Adrenal gland (tissue), 12 donors: Measurements from ENCODE around the gene IGSF22. TPM values are rescaled to one million over a fixed set of nuclear protein-coding genes. Genes with fewer than 3 reads are reported as not detected.
A peak's percentile ranks its signal among the peaks of the same experiment; 100 is the strongest.

Experiments
- DNase-seq, 7 donors: peaks; one replicate each; pipeline ENCODE4 v3.0.0-alpha.2; 2019 to 2020
- H3K27ac ChIP-seq, 5 donors: fragments of 200-600 bp; sonication (generic) in 4 of 5; 1 replicate in 3 of 5; 2 replicates in 2 of 5; pipeline versions ENCODE4 v1.5.1 to v1.8.0; 2016 to 2020; ENCODE audit warnings: mild to moderate bottlenecking in 1 of 5
- H3K27me3 ChIP-seq: fragments of 200-600 bp; 2 replicates; pipeline ENCODE4 v1.8.0; 2021
- H3K36me3 ChIP-seq, 2 donors: fragments of 200-600 bp; replicated peaks in 1 of 2; 1 replicate in 1 of 2; 2 replicates in 1 of 2; pipeline versions ENCODE4 v1.5.1 to v1.8.0; 2018 to 2022
- H3K4me1 ChIP-seq, 2 donors: fragments of 200-600 bp; replicated peaks in 1 of 2; 1 replicate in 1 of 2; 2 replicates in 1 of 2; pipeline versions ENCODE4 v1.5.1 to v1.8.0; 2018 to 2021
- H3K4me3 ChIP-seq, 4 donors: fragments of 200-600 bp; sonication (generic) in 3 of 4; one replicate each; pipeline ENCODE4 v1.5.1; 2016 to 2018
- H3K9me3 ChIP-seq, 3 donors: fragments of 200-600 bp; sonication (generic) in 1 of 3; replicated peaks in 1 of 3; 1 replicate in 2 of 3; 2 replicates in 1 of 3; pipeline versions ENCODE4 v1.5.1 to v1.8.0; 2016 to 2021
- CTCF ChIP-seq, 6 experiments: fragments of 450-650 bp in 4 of 6; fragments of 200-600 bp in 2 of 6; sonication (generic) in 1 of 6; IDR thresholded peaks; 1 replicate in 5 of 6; 2 replicates in 1 of 6; pipeline versions ENCODE4 v1.5.1 to v1.8.0; 2016 to 2021; ENCODE audit warnings: antibody characterized with exemption in 6 of 6, mild to moderate bottlenecking in 2 of 6, moderate library complexity in 1 of 6
- POLR2A ChIP-seq, 2 donors: fragments of 450-650 bp; IDR thresholded peaks; one replicate each; pipeline ENCODE4 v1.6.1; 2017; ENCODE audit warnings: antibody characterized with exemption in 2 of 2, mild to moderate bottlenecking in 2 of 2, moderate library complexity in 1 of 2
- WGBS, 4 donors: extraction: QIAGEN DNeasy Blood & Tissue Kit in 2 of 4; methylation state at CpG; one replicate each; pipeline versions ENCODE4 v1.1.5 to v1.1.7; 2013 to 2017; 5-methylcytosine and 5-hydroxymethylcytosine counted together
- intact Hi-C, 2 donors: fragments of 100-400 bp; cut with DNase I; formaldehyde crosslinking; loops; one replicate each; pipeline versions ENCODE4 v1.14.1 to v1.15.0; 2022 to 2023
- polyA plus RNA-seq, 3 donors: library from polyadenylated mRNA; stranded (reverse); fragments of 200-250 nt in 2 of 3; fragments of 350-450 nt in 1 of 3; fragmentation: Illumina TruSeq in 1 of 3; extraction: RNeasy Lipid Tissue Mini Kit (QIAGEN cat#74804) in 1 of 3; gene quantifications; one replicate each; pipeline ENCODE4 v1.2.3, GENCODE V29; 2013 to 2014
- total RNA-seq, 9 donors: library from RNA; depleted of rRNA in 4 of 9; stranded (reverse); fragments of >200 nt in 4 of 9; fragments of 120-200 nt in 1 of 9; fragmentation: NEBNext Ultra II Directional in 1 of 9; extraction: Animal tissue kit (Norgen Biotek cat#: 25700) in 1 of 9; gene quantifications; one replicate each; pipeline versions ENCODE4 v1.1.0 to v1.2.4, GENCODE V29; 2013 to 2023
- donor health status: healthy with polysubstance abuse.
- donor health status: Bipolar disorder and iron deficiency.
- donor health status: DM: yes; HTN: yes; CAD: no.
- donor health status: DM: no; HTN: no; CAD: no.
- donor health status: DM: no; HTN: no; CAD: no.
- donor health status: DM: yes; HTN: yes; CAD: no.

IGSF22 gene
- total and polyA plus RNA-seq, 12 donors, result 0.10 to 2.0 (median 0.97) TPM; not detected in 3

- intact Hi-C loops, result no loop called here
- Histone ChIP-seq H3K4me1 (peaks cover 7 to 11% of the 10 kb centered on the region in 2 donors), H3K36me3 (peaks cover 0 to 6% of the 10 kb centered on the region in 2 donors), H3K9me3 (no peaks in the 10 kb centered on the region), H3K4me3 (peak overlapping the region in 2 of 4 donors; percentile 43 to 70), H3K27me3 (no peaks in the 10 kb centered on the region), H3K27ac (peak overlapping the region in 3 of 5 donors; percentile 54 to 84 (median 68))
- 1 to 5% (median 2%) methylated on average over 9 to 46 of the region's 46 CpGs for WGBS, 4 donors
- TF ChIP-seq CTCF (IDR thresholded peaks at IDR 0.05), result no peak
- peak; percentile 18 to 20 for TF ChIP-seq POLR2A (IDR thresholded peaks at IDR 0.05)
- peak; percentile 38 to 68 (median 53) for DNase-seq
Observed at GRCh38 chr11:18705651-18706281, 20.2 kb downstream of the IGSF22 start.

- intact Hi-C loops, result no loop called here
- Histone ChIP-seq H3K4me1 (peaks cover 8 to 19% of the 10 kb centered on the region in 2 donors), H3K36me3 (peaks cover 0 to 6% of the 10 kb centered on the region in 2 donors), H3K27ac (no peak overlapping the region), H3K9me3 (no peaks in the 10 kb centered on the region), H3K27me3 (no peaks in the 10 kb centered on the region), H3K4me3 (no peak overlapping the region)
- TF ChIP-seq CTCF (IDR thresholded peaks at IDR 0.05) (no peak), POLR2A (IDR thresholded peaks at IDR 0.05) (no peak)
- WGBS, 4 donors, result 30 to 48% (median 44%) methylated on average over 1 of the region's 1 CpG; no CpG with 5 or more reads in 1 of the 4 donors
- DNase-seq, result no peak
Observed at GRCh38 chr11:18704698-18705097, 21.3 kb downstream of the IGSF22 start.

GRCh38 chr11:18704045-18704645 lies 21.8 kb downstream of the IGSF22 start:
- WGBS, 4 donors, result 86 to 92% (median 88%) methylated on average over 4 to 5 of the region's 5 CpGs
- intact Hi-C loops, result no loop called here

More at GRCh38 chr11:18704045-18704645, 21.8 kb downstream of the IGSF22 start:
- peaks cover 0 to 6% of the 10 kb centered on the region in 2 donors for H3K36me3 ChIP-seq
- H3K27ac ChIP-seq, result no peak overlapping the region
- no peaks in the 10 kb centered on the region for H3K9me3 ChIP-seq
- no peak for DNase-seq
- TF ChIP-seq CTCF (IDR thresholded peaks at IDR 0.05) (no peak), POLR2A (IDR thresholded peaks at IDR 0.05) (no peak)
- no peaks in the 10 kb centered on the region for H3K27me3 ChIP-seq
- H3K4me3 ChIP-seq, result no peak overlapping the region
- H3K4me1 ChIP-seq, result peaks cover 14 to 25% of the 10 kb centered on the region in 2 donors
